Measurements from ENCODE around the gene ITGA7.

ITGA7 gene

GRCh38 chr12:55728186-55728938, 20.7 kb upstream of the ITGA7 start:
- H2AFZ ChIP-seq (ENCODE audit: low read length) = no peak overlapping the region

GRCh38 chr12:55727643-55728185, 20.0 kb upstream of the ITGA7 start:
- TF ChIP-seq CTCF (conservative IDR thresholded peaks at IDR 0.05; ENCODE audit: low read length) = no peak
- TF ChIP-seq EZH2phosphoT487 (IDR thresholded peaks at IDR 0.05; ENCODE audit: borderline replicate concordance) = no peak
- peaks cover 23% of the 10 kb centered on the region for H4K20me1 ChIP-seq (ENCODE audit: insufficient read depth, low read length, poor library complexity, severe bottlenecking)
- H2AFZ ChIP-seq (ENCODE audit: low read length) = no peak overlapping the region

More at GRCh38 chr12:55728186-55728938, 20.7 kb upstream of the ITGA7 start:
- peaks cover 7% of the 10 kb centered on the region; the same call in 1 of the 2 replicates for H3K36me3 ChIP-seq (ENCODE audit: insufficient read depth, low read length)
- no peaks in the 10 kb centered on the region for H3K9me3 ChIP-seq (ENCODE audit: insufficient read depth, low read depth, low read length)
- H3K4me3 ChIP-seq (ENCODE audit: low read length, poor library complexity, severe bottlenecking) = peak overlapping the region; percentile 80
- H3F3A ChIP-seq (ENCODE audit: low read depth) = peaks cover 12% of the 10 kb centered on the region
- H3K4me1 ChIP-seq (ENCODE audit: insufficient read depth, low read length, poor library complexity, severe bottlenecking) = peaks cover 38% of the 10 kb centered on the region
- peak overlapping the region; percentile 94 for H3K9ac ChIP-seq (ENCODE audit: low read depth, low read length, poor library complexity, severe bottlenecking)
- peak overlapping the region; percentile 76 for H3K4me2 ChIP-seq (ENCODE audit: low read depth, low read length, poor library complexity, severe bottlenecking)
- H3K9me2 ChIP-seq (replicated peaks; ENCODE audit: low read depth, low read length) = no peaks in the 10 kb centered on the region
- no peak for TF ChIP-seq CTCF (conservative IDR thresholded peaks at IDR 0.05; ENCODE audit: low read length)
- TF ChIP-seq EZH2phosphoT487 (IDR thresholded peaks at IDR 0.05; ENCODE audit: borderline replicate concordance) = no peak
- no peaks in the 10 kb centered on the region for H3K27me3 ChIP-seq (ENCODE audit: insufficient read depth, low read length, poor library complexity, severe bottlenecking)
- peaks cover 49% of the 10 kb centered on the region for H3K79me2 ChIP-seq (ENCODE audit: insufficient read depth, low read length)
- peaks cover 23% of the 10 kb centered on the region for H4K20me1 ChIP-seq (ENCODE audit: insufficient read depth, low read length, poor library complexity, severe bottlenecking)

GRCh38 chr12:55726971-55727370, 19.3 kb upstream of the ITGA7 start:
- peak overlapping the region; percentile 76 for H3K4me2 ChIP-seq (ENCODE audit: low read depth, low read length, poor library complexity, severe bottlenecking)
- no peaks in the 10 kb centered on the region for H3K27me3 ChIP-seq (ENCODE audit: insufficient read depth, low read length, poor library complexity, severe bottlenecking)
- no peaks in the 10 kb centered on the region for H3K9me3 ChIP-seq (ENCODE audit: insufficient read depth, low read depth, low read length)
- TF ChIP-seq EZH2phosphoT487 (IDR thresholded peaks at IDR 0.05; ENCODE audit: borderline replicate concordance) = no peak
- no peak for TF ChIP-seq CTCF (conservative IDR thresholded peaks at IDR 0.05; ENCODE audit: low read length)
- peaks cover 32% of the 10 kb centered on the region for H3K4me1 ChIP-seq (ENCODE audit: insufficient read depth, low read length, poor library complexity, severe bottlenecking)
- peaks cover 43% of the 10 kb centered on the region for H3K79me2 ChIP-seq (ENCODE audit: insufficient read depth, low read length)
- peak overlapping the region; percentile 94 for H3K9ac ChIP-seq (ENCODE audit: low read depth, low read length, poor library complexity, severe bottlenecking)
- peak overlapping the region; percentile 80 for H3K4me3 ChIP-seq (ENCODE audit: low read length, poor library complexity, severe bottlenecking)
- H4K20me1 ChIP-seq (ENCODE audit: insufficient read depth, low read length, poor library complexity, severe bottlenecking) = peaks cover 23% of the 10 kb centered on the region
- H3K9me2 ChIP-seq (replicated peaks; ENCODE audit: low read depth, low read length) = no peaks in the 10 kb centered on the region
- peaks cover 12% of the 10 kb centered on the region for H3F3A ChIP-seq (ENCODE audit: low read depth)
- H3K36me3 ChIP-seq (ENCODE audit: insufficient read depth, low read length) = peaks cover 7% of the 10 kb centered on the region; the same call in 1 of the 2 replicates
- H2AFZ ChIP-seq (ENCODE audit: low read length) = no peak overlapping the region

More at GRCh38 chr12:55727643-55728185, 20.0 kb upstream of the ITGA7 start:
- H3K79me2 ChIP-seq (ENCODE audit: insufficient read depth, low read length) = peaks cover 49% of the 10 kb centered on the region
- peaks cover 7% of the 10 kb centered on the region; the same call in 1 of the 2 replicates for H3K36me3 ChIP-seq (ENCODE audit: insufficient read depth, low read length)
- peak overlapping the region; percentile 94 for H3K9ac ChIP-seq (ENCODE audit: low read depth, low read length, poor library complexity, severe bottlenecking)
- H3K27me3 ChIP-seq (ENCODE audit: insufficient read depth, low read length, poor library complexity, severe bottlenecking) = no peaks in the 10 kb centered on the region
- peaks cover 38% of the 10 kb centered on the region for H3K4me1 ChIP-seq (ENCODE audit: insufficient read depth, low read length, poor library complexity, severe bottlenecking)
- no peaks in the 10 kb centered on the region for H3K9me3 ChIP-seq (ENCODE audit: insufficient read depth, low read depth, low read length)
- H3F3A ChIP-seq (ENCODE audit: low read depth) = peaks cover 12% of the 10 kb centered on the region
- H3K4me2 ChIP-seq (ENCODE audit: low read depth, low read length, poor library complexity, severe bottlenecking) = peak overlapping the region; percentile 76
- H3K4me3 ChIP-seq (ENCODE audit: low read length, poor library complexity, severe bottlenecking) = peak overlapping the region; percentile 80
- H3K9me2 ChIP-seq (replicated peaks; ENCODE audit: low read depth, low read length) = no peaks in the 10 kb centered on the region
